GM13976 (cell line): Measurements from ENCODE around the gene SGSM1.

Experiments used
- DNase-seq: peaks from one replicate; pipeline ENCODE4 v3.0.0; 2012; ENCODE audit warnings: low spot score
- in situ Hi-C: fragments of 300-500 bp; cut with MboI; formaldehyde crosslinking; loops from one replicate; pipeline ENCODE4 v1.12.0; 2022; ENCODE audit warnings: low sequenced_read_pairs, mixed read lengths, inconsistent platforms; ENCODE audit not compliant: unreplicated experiment
- TF ChIP-seq, protein P1 (sequence below): IDR thresholded peaks from 2 replicates; pipeline ENCODE4 v1.5.1; 2012; ENCODE audit warnings: borderline replicate concordance, mild to moderate bottlenecking; ENCODE audit not compliant: insufficient read depth; ENCODE audit errors: extremely low read depth, missing control alignments, control extremely low read depth

The SGSM1 gene

GRCh38 chr22:24776525-24776924, 29.5 kb upstream of the SGSM1 start:
- TF ChIP-seq, protein P1, sequence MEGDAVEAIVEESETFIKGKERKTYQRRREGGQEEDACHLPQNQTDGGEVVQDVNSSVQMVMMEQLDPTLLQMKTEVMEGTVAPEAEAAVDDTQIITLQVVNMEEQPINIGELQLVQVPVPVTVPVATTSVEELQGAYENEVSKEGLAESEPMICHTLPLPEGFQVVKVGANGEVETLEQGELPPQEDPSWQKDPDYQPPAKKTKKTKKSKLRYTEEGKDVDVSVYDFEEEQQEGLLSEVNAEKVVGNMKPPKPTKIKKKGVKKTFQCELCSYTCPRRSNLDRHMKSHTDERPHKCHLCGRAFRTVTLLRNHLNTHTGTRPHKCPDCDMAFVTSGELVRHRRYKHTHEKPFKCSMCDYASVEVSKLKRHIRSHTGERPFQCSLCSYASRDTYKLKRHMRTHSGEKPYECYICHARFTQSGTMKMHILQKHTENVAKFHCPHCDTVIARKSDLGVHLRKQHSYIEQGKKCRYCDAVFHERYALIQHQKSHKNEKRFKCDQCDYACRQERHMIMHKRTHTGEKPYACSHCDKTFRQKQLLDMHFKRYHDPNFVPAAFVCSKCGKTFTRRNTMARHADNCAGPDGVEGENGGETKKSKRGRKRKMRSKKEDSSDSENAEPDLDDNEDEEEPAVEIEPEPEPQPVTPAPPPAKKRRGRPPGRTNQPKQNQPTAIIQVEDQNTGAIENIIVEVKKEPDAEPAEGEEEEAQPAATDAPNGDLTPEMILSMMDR: no peak
- no peak for DNase-seq
- in situ Hi-C loops: no loop called here

- DNase-seq: no peak
- TF ChIP-seq, protein P1: no peak
- in situ Hi-C loops: no loop called here
Observed at GRCh38 chr22:24789516-24789915, 16.5 kb upstream of the SGSM1 start.

- in situ Hi-C loops: no loop called here
- TF ChIP-seq, protein P1: no peak
Observed at GRCh38 chr22:24791362-24791761, 14.6 kb upstream of the SGSM1 start.

DNA sequence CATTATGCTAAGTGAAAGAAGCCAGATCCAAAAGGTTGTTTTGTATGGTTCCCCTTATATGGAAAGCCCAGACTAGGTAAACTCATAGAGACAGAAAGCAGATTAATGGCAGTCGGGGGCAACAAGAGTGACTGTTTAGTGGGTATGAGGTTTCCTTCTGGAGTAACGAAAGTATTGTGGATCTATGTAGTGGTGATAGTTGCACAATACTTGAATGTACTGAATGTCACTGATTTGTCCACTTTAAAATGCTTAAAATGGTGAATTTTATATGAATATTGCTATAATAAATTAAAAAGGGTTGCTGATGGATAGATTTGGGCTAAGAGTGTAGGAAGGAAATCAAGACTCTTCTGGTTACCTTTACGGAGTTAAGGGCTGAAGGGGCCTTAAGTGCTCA, 10.0 kb upstream of the SGSM1 start:
- DNase-seq: no peak
- TF ChIP-seq, protein P1: no peak
- in situ Hi-C loops: no loop called here

More at GRCh38 chr22:24791362-24791761, 14.6 kb upstream of the SGSM1 start:
- DNase-seq: no peak

DNA sequence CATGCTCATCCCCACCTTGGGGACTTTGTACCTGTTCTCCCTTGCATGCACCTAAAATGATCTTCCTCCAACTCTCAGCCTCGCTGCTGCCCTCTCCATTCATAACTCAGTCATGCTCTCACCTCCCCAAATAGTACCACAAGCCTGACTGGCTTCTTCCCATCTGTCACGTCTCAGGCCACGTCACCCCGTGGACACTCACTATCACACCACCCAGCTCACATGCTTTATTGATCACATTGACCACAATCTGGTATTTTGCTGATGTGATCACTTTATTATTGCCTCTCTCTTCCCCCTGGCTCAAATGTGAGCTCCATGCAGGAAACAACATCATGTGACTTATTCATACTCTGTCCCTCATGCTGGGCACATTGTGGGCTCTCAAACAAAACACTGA, 9.2 kb upstream of the SGSM1 start:
- no peak for DNase-seq
- in situ Hi-C loops: no loop called here
- TF ChIP-seq, protein P1: no peak

- TF ChIP-seq, protein P1: no peak
- DNase-seq: no peak
- in situ Hi-C loops: no loop called here
Observed at GRCh38 chr22:24801901-24802465, 4.0 kb upstream of the SGSM1 start.
